ENCODE results near the gene INAVA.
A peak's percentile ranks its signal among the peaks of the same experiment; 100 is the strongest.

The INAVA gene, protein sequence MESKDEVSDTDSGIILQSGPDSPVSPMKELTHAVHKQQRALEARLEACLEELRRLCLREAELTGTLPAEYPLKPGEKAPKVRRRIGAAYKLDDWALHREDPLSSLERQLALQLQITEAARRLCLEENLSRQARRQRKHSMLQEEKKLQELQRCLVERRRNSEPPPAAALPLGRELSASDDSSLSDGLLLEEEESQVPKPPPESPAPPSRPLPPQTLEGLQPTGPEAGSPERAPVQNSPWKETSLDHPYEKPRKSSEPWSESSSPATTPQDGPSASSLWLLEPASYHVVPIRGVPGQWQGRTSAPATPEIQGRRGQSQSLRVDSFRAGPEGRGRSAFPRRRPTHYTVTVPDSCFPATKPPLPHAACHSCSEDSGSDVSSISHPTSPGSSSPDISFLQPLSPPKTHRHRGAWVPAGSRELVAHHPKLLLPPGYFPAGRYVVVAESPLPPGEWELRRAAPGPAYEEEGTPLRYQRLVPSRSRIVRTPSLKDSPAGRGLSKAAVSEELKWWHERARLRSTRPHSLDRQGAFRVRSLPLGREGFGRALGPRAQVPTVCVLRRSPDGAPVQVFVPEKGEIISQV

DNA sequence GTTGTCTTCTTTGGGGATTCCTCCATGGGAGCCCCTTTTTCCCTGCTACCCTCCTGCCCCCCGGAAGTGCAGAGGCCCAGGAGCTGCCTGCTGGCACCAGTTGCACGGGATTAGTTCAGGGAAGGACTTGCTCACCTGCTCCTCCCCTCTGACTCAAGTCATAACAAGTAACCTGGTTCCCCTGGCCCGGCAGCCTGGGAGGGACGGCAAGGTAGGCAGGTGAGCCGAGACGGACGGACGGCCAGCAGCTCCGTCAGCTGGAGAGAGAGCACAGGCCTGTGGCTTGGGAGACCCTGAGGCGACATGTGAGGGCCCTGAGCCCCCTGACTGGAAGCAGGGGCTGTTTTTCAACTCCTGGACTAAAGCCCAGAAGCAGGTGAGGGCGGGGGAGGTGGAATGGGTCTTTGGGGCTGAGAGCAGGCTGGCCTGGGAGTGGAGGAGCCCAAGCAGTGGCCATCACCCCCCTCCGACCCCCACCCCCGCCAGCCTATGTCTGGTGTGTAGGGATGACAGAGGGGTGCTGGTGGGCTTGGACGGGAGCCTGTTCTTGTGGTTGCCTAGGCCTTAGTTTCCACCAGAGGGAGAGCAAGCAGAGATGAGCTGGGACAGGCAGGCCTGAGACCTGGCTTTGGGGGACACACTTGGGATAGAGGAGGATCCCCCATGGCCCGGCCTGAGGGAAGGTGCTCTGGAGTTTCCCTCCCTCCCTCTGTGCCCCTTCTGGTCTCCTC, at the start of gene INAVA:
Gene INAVA, plus strand, starts transcription at position 189 of the 731 bp plus-strand sequence. CDS start 3,501 bp downstream, outside the sequence.
- DNase-seq = no peak

DNA sequence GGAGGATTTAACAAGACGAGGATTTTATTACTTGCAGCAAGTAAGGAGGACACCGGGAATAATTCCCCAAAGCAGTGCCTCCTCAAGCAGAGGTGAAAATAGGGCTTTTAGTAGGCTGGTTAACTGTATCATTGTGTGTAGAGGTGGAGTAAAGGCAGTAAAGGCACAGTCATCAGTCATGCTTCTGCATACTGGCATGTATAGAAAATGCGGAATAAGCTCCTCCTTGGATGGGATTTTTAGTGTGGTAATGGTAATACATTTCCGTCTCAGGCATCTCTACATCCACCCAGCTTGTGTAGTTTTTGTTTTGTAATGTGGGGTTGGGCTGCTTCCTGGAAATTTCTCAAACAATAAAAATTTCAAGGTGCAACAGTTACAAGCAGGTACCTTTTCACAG, 49.3 kb upstream of the INAVA start:
- DNase-seq = no peak

DNA sequence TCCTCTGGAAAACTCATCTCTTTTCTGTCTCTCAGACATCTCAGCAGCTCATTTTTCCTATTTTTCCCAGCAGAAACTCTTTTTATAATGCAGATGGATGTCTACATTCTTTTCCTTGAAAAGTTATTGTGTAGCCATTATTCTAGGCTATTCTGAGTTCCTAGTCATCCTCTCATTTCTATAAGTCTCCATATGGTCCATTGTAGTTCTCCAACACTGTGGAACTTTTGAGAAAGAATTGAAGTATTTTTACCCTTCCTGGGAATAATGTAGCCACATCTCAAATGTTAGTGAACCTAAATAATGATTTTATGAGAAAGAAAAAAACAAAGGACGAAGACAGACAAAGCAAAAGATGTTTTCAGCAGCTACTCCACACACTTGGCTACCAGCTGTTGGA, 48.3 kb upstream of the INAVA start:
- DNase-seq = no peak

DNA sequence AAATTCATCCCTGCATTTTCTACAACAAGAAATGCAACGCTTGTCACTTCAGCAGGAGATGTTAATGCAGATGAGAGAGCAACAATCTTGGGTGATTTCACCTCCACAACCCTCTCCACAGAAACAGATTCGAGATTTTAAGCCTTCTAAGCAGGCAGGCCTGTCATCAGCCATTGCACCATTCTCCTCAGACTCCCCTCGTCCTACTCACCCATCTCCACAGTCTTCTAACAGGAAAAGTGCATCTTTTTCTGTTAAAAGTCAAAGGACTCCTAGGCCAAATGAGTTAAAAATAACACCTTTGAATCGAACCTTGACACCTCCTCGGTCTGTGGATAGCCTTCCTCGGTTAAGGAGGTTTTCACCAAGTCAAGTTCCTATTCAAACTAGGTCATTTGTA, 45.3 kb upstream of the INAVA start:
- no peak for DNase-seq

DNA sequence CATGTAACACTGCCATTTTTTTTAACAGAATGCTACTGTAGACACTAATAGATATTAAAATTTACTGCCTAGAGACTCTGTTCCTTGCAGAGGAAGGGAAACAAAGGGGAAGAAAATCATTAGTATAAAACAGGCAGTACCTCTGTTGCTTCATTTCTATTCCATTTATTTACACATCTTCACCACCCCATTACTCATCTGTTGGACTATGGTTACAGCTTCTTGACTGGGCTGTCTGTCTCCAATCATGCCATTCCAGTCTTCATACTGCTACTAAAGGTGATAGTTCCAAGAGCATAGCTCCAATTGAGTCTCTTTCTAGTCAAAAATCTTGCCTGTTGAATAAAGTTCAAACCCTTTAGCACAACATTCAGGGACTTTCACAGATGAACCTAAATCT, 44.1 kb upstream of the INAVA start:
- DNase-seq = no peak

DNA sequence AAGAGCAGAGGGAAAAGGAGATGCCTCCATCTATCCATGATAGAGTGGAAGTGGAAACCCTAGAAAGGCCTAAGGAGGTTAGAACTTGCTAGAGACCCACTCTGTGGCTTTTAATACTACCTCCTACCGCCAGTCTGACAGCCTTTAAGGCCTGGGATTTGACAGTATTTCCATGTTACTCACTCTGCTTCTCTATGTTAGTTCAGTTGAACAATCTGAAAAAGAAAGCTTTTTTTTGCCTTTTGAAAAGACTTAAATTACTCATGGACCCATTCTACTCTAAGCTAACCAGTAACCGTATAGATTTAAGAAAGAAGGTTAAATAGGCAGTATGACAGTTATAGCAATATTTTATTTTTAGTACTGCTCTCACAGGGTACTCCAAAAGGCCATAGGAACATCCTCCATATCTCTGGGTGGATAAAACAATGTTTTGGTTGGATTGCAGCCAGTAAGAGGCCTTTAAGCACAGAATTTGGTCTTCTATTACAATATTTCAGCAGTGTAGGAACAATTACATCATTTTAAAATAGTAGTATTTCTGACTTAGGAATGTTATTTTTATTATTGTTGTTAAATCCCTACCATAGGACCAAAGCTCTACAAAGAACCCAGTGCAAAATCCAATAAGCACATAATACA, 37.9 kb upstream of the INAVA start:
- no peak for DNase-seq

DNA sequence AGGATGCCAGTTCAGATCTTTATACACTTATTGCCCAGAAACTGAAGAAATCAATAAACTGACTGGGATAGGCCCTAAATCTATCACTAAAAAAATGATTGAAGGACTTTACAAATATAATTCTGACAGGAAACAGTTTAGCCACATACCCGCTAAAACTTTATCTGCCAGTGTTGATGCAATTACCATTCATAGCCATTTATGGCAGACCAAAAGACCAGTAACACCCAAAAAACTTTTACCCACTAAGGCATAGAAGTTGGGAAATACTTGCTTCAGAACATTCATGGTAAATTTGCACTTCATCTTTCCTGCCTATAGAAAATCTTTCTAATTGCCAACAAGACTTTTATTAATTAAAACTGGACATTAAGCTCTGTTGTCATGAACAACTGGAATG, 36.9 kb upstream of the INAVA start:
- no peak for DNase-seq

DNA sequence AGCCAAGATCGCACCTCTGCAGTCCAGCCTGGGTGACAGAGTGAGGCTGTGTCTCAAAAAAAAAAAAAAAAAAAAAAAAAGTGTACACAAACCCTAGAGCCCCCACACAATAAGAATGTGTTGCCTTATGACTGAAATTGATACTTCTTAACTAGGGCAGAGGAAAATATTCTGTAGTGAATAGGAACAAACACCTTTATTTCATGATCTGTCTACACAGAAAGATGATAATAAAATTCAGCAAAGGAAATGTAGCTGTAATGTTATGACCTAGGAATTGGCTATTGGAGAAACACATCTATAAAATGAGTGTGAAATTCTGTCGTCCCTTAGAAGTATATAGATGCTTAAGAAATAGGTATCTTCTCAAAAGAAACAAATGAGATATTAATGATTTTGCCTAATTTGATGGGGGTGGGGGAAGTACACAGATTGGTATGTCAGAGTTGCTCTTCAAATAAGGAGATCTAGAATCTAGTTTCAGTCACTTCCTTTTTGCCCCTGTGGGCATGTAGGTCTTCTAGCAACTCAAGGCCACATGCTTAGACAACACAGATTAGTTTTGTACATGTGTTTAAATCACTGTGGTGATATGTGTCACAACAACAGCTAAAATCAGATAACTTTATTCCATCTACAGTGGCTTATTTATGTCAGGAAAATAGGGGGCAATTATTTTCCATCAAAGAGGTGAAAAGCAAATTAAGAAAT, 32.6 kb upstream of the INAVA start:
- DNase-seq = no peak

DNA sequence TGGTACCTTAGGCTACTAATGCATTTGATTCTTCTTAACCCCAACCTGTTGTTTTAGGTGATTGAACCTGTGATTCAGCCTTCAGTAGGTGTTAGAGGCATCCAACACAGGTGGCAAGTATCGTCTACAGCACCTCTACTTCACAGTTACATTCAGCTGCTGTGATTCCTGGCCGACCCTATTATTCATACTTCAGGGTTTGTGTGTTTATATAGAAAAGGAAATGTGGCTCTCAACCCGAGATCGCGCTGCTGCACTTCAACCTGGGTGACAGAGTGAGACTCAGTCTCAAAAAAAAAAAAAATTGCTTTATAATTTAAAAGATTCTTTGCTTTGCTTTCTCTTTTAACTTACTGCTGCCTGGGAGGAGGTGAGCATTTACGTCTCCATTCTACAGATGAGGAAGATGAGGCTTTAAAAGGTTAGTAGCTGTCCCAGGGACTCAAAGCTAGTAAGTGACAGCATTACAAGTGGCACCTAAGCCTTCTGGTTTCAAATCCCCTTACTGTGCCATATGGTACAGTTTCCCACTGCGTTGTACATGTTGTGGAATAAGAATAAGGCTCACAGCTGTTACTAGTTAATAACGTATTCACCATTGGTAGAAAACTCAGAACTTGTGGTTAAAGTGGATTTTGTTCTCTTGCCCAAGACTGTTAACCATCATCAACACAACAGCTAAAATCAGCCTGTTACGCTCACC, 31.8 kb upstream of the INAVA start:
- DNase-seq = no peak

DNA sequence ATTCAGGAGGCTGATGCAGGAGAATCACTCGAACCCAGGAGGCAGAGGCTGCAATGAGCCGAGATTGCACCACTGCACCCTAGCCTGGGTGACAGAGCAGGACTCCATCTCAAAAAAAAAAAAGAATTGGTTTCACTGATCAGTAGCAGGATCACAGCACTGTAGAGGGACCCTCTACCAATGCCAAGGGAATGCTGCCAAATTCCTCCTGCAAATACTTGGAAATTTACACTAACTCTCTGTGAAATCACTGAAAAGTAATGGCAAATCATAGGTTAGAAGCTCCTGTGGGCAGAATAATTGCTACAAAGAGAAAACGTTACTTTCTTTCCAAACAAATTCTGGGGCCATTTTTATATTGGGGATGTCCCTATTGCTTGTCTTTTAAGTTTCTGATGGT, 28.6 kb upstream of the INAVA start:
- DNase-seq = no peak

DNA sequence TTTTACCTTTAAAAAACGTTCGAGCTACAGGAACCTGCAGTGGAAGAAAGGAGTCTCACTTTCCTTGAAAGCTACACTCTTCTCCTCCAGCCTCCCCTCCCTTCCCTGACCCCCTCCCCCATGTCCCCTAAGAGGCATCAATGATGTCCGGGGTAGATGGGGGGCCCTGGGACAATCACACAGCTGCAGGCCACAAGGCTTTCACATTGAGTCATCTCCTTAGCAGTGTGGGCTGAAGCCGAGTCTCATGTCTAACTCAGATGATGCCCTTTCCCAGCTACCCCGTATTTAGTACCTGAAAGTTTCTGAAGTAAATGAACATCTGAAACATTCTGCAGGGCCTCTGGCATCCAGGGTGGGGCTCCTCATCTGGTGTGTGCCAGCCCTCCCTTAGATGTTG, 28.2 kb upstream of the INAVA start:
- DNase-seq = no peak

DNA sequence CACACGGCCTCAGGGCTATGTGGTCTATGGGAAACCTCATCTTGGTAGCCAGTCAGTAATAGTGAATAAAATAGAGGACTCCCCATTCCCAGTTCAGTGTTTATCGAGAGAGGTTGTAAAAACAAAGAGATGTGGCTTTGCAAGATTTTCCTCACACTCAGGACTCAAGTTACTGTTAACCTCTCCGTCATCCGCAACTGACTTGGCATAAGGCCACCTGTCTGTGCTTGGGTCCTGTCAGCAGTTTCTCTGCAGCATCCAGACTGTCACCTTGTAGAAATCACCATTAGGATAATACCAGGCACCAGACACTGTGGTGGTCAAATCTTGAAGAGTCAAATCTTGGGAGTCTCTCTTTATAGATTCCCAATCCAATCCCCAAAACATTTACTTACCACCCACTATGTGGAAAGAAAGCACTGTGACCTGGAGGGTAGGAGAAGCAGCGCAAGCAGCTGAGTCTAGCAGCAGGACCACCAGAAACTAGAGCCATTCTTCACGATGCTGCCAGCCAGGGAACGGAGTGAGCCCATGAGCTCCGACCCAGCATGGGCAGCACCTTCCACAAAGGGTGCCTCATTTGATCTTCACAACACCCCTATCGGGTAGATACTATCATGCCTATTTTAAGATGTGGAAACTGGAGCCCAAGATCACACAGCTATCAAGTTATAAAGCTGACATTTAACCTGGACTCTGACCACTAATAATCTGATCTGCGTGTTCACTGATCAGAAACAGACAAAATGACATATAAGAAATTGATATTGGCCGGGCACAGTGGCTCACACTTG, 27.5 kb upstream of the INAVA start:
- DNase-seq = no peak

DNA sequence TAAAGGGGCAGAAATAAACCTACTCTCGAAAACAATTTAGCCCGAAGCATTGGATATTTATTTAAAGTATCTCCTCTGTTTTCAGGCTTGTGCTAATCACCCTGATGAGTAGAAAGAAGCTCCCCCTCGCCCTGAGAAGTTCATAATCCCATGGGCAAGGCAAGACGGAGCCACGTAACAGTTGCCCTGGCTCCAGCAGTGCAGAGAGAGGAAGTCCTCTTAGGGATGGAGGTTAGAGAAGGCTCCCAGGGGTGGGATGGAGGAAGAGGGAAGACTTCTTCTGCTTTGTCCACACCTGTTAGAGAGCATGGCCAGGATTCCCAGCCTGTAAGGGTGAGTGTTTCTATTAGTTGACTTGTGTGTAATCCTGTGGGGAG, 25.3 kb upstream of the INAVA start:
- no peak for DNase-seq

DNA sequence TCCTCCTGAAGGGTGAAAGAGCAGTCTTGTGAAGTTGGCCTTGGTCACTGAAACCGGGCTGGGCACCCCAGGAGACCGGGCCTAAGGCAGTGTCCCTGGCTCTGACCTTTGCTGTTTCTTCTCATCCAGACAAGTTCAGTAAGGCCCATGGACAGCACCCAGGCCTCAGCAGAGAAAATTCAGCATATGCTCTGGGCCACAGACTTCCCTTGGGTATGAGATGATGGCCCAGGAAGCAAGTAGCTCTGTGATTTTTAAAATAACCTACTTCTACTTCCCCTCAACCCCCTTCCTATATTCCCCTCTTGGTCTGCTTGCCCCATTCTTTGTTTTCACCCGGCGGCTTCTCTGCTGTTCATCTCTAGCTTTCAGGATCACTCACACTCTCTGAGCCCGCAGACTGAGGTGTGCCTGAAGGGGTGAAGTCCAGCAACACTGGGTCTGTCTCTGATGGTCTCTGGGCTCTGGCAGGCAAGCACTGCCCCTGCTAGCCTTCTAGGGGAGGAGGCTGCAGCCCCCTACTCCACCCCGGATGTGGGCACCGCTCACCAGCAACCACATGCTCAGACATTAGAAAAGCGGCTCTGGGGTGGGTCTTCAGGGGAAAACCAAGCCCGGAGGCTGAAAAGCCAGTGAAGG, 24.8 kb upstream of the INAVA start:
- DNase-seq = no peak

DNA sequence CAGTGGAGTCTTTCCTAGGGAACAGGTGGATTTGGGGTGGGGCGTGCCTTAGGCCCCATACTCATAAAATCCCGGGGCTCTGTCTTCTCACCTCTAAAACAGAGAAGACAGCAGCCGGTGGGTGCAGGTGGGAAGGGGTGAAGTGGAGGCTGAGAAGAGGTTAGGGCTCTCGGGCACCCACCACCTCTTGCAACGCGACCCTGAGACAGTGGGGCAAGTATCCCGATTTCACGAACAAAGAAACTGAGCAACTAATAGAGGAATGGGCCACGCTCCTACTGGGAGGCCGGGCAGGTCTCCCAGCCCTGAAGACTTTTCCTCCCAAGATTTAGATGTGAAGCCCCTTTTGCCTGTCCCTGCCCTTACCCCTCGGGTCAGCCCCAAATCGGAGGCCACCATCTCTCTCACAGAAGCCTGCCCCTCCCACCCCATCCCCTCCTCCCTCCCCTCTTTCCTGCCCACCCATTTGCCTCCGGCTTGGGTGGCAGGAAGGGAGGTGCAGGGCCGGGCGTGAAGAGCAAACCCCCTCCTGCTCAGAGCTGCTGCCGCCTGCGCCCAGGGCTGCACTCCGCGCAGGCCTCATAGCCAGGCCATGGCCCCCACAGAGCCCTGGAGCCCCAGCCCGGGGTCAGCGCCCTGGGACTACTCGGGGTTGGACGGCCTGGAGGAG, 22.1 kb upstream of the INAVA start, which contains the start of gene GPR25:
Gene GPR25, plus strand, starts transcription at position 536 of the 670 bp plus-strand sequence. Its CDS starts 57 bp downstream, at position 593.
- no peak for DNase-seq

DNA sequence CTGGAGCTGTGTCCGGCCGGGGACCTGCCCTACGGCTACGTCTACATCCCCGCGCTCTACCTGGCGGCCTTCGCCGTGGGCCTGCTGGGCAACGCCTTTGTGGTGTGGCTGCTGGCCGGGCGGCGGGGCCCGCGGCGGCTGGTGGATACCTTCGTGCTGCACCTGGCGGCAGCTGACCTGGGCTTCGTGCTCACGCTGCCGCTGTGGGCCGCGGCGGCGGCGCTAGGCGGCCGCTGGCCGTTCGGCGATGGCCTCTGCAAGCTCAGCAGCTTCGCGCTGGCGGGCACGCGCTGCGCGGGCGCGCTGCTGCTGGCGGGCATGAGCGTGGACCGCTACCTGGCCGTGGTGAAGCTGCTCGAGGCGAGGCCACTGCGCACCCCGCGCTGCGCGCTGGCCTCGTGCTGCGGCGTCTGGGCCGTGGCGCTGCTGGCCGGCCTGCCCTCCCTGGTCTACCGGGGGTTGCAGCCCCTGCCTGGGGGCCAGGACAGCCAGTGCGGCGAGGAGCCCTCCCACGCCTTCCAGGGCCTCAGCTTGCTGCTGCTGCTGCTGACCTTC, 21.5 kb upstream of the INAVA start:
- peak; percentile 22 for DNase-seq

DNA sequence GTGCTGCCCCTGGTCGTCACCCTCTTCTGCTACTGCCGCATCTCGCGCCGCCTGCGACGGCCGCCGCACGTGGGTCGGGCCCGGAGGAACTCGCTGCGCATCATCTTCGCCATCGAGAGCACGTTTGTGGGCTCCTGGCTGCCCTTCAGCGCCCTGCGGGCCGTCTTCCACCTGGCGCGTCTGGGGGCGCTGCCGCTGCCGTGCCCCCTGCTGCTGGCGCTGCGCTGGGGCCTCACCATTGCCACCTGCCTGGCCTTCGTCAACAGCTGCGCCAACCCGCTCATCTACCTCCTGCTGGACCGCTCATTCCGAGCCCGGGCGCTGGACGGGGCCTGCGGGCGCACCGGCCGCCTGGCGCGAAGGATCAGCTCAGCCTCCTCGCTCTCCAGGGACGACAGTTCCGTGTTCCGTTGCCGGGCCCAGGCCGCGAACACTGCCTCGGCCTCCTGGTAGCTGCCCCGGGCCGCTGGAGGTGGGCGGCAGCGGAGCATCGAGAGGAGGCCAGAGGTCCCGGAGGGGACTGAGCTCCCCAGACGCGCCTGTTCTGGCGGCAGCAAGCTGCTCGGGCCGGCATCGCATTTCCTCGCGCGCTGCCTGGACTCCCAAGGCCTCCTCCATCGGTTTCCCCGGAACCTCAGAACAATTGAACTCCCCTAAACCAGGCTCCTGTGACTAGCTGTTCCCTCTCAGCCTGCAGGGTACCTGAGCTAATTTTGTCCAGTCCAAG, 20.9 kb upstream of the INAVA start:
- DNase-seq = peak; percentile 22

DNA sequence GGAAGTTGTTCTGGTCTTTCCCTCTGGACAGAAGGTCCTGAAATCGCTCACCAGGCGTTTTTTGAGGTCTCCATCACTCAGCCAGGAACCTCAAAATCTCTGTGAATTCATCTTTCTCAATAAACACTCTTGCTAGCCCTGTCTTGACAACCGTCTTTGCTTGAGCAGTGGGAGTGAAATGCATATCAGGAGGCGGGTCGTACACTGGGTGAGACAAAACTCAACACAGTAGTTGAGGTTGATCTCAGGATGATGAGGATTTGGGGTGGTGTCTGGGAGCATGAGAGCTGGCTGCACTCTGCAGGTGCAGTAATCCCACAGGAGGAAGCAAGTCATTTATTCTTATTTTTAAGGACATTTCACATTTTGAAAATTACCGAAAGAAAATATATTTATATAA, 20.0 kb upstream of the INAVA start:
- DNase-seq = no peak

DNA sequence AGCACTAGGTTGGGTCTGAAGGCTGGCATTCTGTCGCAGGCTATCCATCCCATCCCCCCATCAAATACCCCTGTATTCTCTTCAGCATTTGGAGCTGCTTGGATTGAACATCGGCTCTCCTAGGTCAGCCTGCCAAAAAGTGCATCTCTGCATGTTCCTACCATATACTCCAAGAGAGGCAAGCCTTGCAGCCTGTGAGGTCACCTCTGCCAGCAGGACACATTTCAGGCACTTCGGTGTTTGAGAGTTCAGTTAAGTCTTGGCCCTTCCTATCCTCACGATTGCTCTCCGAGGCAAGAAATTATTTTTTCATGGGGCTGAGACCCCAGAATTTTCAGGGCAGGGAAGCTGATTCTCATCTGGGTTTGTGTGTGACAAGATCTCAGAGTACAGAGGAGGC, 19.3 kb upstream of the INAVA start:
- DNase-seq = no peak
